Fibroblast of skin of back (primary cell): Measurements from ENCODE around the gene KIAA0319L.
"Not testable (repeated sequence)": the region's sequence is repeated elsewhere in the genome, so short reads cannot be mapped to it uniquely, and the experiment has no call there.

Experiments used
- DNase-seq: peaks from one replicate; pipeline ENCODE4 v3.0.0-alpha.2; 2013

Gene KIAA0319L

GRCh38 chr1:35580949-35581388, 23.8 kb upstream of the KIAA0319L start:
- no peak for DNase-seq

GRCh38 chr1:35577071-35577998, 20.1 kb upstream of the KIAA0319L start:
- DNase-seq: no peak

GRCh38 chr1:35576766-35577070, 19.5 kb upstream of the KIAA0319L start:
- not testable (repeated sequence) for DNase-seq

GRCh38 chr1:35576061-35576765, 19.0 kb upstream of the KIAA0319L start:
- no peak for DNase-seq

GRCh38 chr1:35575416-35575958, 18.3 kb upstream of the KIAA0319L start:
- no peak for DNase-seq

GRCh38 chr1:35574655-35575415, 17.6 kb upstream of the KIAA0319L start:
- DNase-seq: no peak

- no peak for DNase-seq
These were observed 17.0 kb upstream of the KIAA0319L start for GRCh38 chr1:35574125-35574654.

- DNase-seq: peak; percentile 35
These were observed 16.3 kb upstream of the KIAA0319L start, which contains the start of gene TFAP2E for GRCh38 chr1:35573198-35574124. Gene TFAP2E (plus strand): TSS chr1:35573314. CDS start chr1:35573578, 264 bp downstream.

GRCh38 chr1:35572296-35572695, 15.1 kb upstream of the KIAA0319L start:
- no peak for DNase-seq

GRCh38 chr1:35571263-35571662, 14.1 kb upstream of the KIAA0319L start:
- no peak for DNase-seq

- DNase-seq: no peak
These were observed 13.5 kb upstream of the KIAA0319L start for GRCh38 chr1:35570589-35571137.

- no peak for DNase-seq
These were observed 12.7 kb upstream of the KIAA0319L start for GRCh38 chr1:35569936-35570335.

GRCh38 chr1:35568975-35569395, 11.8 kb upstream of the KIAA0319L start:
- DNase-seq: peak; percentile 59

GRCh38 chr1:35567947-35568558, 10.8 kb upstream of the KIAA0319L start:
- no peak for DNase-seq

- DNase-seq: no peak
These were observed 8.5 kb upstream of the KIAA0319L start for GRCh38 chr1:35565742-35566133.

GRCh38 chr1:35564884-35565741, 7.9 kb upstream of the KIAA0319L start:
- no peak for DNase-seq

- peak; percentile 70 for DNase-seq
These were observed 7.1 kb upstream of the KIAA0319L start for GRCh38 chr1:35564037-35564883.

- no peak for DNase-seq
These were observed 6.0 kb upstream of the KIAA0319L start for GRCh38 chr1:35563166-35563565.
